NCI-H1092 (cell line): ENCODE data around the gene SCAF1.

Source experiments
- DNase-seq: peaks from one replicate; lab custom pipeline; 2025; lab: John Stamatoyannopoulos, UW

The SCAF1 gene

GRCh38 chr19:49646586-49646985, 4.6 kb downstream of the SCAF1 start:
- DNase-seq: no peak

- no peak for DNase-seq
These were observed 9.2 kb downstream of the SCAF1 start for GRCh38 chr19:49651029-49651819.

GRCh38 chr19:49651820-49652550, 10.0 kb downstream of the SCAF1 start:
- DNase-seq: no peak

DNA sequence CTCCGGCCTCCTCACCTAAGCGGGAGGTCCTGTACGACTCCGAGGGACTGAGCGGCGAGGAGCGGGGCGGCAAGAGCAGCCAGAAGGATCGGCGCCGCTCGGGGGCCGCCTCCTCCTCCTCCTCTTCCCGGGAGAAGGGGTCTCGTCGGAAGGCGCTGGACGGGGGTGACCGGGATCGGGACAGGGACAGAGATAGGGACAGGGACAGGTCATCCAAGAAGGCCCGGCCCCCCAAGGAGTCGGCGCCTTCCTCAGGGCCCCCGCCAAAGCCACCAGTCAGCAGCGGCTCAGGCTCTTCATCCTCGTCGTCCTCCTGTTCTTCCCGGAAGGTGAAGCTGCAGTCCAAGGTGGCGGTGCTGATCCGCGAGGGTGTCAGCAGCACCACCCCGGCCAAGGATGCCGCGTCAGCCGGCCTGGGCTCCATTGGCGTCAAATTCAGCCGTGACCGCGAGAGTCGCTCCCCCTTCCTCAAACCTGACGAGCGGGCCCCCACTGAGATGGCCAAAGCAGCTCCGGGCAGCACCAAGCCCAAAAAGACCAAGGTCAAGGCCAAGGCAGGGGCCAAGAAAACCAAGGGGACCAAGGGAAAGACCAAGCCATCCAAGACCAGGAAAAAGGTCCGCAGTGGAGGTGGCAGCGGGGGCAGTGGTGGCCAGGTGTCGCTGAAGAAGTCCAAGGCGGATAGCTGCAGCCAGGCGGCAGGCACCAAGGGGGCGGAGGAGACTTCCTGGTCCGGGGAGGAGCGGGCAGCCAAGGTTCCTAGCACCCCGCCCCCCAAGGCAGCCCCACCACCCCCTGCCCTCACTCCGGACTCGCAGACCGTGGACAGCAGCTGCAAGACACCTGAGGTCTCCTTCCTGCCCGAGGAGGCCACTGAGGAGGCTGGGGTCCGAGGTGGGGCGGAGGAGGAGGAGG, 10.8 kb downstream of the SCAF1 start:
- DNase-seq: no peak

GRCh38 chr19:49653466-49653806, 11.4 kb downstream of the SCAF1 start:
- DNase-seq: no peak

- DNase-seq: no peak
These were observed 12.6 kb downstream of the SCAF1 start for GRCh38 chr19:49654581-49654980.

DNA sequence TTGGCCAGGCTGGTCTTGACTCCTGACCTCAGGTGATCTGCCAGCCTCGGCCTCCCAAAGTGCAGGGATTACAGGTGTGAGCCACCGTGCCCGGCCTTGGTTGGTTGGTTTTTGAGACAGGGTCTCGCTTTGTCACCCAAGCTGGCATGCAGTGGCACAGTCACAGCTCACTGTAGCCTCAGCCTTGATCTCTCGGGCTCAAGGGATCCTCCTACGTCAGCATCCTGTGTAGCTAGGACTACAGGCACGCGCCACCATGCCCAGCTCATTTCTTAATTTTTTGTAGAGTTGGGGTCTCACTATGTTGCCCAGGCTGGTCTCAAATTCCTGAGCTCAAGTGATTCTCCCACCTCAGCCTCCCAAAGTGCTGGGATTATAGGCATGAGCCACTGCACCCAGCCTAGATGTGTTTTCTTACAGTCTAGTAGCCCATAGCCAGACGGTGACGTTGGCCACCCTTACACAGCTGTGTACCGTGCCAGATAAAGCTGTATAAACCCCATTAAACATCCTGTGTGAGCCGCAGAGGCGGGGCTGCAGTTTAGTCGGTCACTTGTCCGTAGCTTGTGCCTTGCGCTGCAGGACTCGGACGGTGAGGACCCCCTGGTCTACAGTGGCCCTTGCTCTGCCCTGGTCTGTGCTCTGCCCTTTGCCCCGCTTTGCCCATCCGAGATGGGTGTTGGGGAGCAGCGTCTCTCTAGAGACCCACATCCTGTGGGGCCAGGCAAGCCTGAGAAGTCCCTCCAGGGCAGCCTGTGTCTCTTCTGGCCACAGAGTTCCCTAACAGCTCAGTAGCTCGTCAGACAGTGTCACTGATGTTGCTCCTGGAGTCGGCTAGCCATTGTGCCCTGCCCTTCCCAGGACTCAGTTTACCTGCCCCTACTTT, 13.8 kb downstream of the SCAF1 start:
- DNase-seq: no peak

- DNase-seq: no peak
These were observed 14.6 kb downstream of the SCAF1 start for GRCh38 chr19:49656456-49657109.

DNA sequence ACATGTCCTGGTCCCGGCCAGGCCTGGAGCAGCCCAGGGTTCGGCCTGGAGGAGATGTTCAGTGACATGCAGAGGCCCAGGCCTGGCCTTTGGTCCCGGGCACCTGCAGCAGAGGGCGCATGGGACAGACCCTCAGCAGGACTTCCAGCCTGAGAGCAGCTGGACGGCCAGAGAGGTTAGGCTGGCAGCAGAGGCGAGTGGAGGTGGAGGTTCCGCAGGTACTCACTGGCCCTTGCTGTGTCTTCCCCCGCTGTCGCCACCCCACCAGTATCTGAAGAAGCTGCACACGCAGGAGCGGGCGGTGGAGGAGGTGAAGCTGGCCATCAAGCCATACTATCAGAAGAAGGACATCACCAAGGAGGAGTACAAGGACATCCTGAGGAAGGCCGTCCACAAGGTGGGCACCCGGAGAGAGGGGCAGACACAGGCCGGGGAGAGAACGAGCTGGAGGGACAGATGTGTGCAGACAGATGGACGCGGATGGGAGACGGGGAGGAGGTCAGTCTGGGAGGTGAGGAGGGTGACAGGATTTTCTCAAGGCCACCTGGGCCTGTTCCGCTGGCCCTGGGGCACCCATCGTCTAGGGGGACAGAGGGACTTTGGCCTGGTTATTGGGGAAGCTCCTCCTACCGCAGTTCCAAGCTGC, 15.6 kb downstream of the SCAF1 start:
- DNase-seq: no peak

GRCh38 chr19:49658139-49658517, 16.1 kb downstream of the SCAF1 start:
- no peak for DNase-seq

DNA sequence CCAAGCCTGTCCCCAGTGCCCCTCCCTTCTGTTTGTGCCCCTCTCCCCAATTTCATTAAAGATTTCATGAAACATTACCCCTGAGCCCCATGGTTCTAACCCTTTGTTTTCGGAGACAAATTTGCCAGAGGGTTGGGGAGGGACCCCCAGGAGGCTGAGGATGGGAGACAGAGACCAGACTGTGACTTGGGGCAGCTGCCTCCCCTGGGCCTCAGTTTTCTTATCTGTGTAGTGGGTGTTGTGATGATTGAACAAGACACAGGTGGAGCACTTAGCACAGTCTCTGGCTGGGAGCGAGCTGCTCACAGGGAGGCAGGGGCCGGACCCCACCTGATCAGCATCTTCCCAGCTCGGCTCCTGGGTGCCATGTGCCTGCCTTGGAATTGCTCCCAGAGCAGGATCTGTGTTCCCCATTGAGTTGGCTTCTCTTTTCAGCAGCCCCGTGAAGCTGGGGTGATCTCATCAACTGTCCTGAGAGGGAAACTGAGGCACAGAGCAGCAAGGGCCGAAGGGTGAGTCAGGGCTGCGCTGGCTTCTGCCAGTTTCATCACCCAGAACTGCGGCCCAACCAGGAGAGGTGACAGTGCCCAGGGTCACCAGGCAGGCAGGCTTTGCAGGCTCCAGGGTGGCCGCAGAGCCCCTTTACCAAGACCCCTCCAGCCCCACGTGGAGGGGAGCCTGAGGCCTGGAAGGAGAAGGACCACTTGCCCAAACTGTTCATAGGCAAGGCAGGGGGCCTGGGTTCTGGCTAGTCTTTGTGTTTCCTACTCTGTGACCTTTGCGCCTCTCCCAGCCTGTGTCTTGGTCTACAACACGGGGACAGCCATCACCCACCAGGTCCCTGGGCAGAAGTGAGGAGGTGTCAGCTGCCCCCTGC, 16.8 kb downstream of the SCAF1 start:
- no peak for DNase-seq

DNA sequence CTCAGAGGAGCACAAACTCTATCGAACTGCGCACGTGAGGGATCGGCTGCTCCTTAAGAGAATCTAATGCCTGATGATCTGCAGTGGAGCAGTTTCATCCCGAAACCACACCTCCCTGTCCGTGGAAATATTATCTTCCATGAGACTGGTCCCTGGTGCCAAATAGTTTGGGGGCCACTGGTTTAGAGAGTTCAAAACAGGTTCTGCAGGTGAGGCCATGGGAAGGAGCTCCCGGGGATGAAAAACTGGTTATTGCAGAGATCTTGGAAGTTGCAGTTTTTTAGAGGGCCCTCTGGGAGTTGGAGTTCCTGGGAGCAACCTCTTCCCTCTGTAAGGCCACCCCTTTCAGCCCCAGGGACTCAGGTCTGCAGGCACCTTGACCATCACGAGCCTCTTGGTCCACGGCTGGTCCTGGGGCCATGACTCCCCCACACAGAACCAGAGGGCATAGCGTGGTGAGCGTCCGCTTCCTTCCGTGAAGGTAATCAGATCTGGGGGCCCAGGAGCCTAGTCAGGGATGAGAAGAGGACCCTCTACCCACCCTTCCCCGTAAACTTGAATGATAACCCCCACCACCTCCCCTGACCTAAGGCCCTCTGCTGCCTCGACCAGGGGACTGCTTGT, 18.4 kb downstream of the SCAF1 start:
- DNase-seq: no peak

DNA sequence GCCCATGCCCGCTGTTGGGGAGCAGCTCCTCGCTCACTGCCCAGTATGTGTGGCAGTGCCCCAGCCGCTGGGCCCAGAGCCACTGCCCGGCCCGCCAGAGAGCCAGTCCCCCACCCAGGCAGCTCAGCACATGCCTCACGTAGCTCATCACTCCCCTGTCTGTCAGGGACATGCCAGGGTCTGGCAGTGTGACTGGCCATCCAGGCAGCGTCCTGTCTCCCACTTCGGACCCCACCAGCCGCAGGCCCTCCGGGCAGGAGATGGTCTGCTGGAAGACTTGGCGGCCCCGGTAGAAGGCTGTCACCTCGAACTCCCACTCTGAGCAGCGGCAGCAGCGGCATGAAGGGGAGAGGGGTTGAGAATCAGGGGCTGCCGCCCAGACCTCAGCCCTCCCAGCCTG, 20.0 kb downstream of the SCAF1 start:
- DNase-seq: no peak

DNA sequence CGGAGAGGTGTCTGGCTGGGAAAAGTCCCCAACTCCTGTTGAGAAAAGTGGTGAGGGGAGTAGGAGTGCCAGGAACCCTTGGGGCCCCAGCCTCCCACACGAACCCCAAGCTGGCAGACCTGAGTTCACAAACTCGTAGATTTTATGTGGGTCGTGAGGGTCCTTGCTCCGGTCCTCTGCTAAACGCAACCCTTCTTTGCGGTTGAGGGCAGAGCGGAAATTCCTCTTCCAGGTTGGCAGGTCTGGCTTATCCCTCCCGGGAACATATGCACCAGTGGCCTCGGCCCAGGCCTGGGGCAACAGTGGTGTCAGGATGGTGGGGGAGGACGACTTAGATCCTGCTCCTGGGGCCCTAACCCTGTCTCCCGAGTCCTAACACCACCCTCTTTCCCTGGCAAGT, 21.2 kb downstream of the SCAF1 start:
- no peak for DNase-seq

DNA sequence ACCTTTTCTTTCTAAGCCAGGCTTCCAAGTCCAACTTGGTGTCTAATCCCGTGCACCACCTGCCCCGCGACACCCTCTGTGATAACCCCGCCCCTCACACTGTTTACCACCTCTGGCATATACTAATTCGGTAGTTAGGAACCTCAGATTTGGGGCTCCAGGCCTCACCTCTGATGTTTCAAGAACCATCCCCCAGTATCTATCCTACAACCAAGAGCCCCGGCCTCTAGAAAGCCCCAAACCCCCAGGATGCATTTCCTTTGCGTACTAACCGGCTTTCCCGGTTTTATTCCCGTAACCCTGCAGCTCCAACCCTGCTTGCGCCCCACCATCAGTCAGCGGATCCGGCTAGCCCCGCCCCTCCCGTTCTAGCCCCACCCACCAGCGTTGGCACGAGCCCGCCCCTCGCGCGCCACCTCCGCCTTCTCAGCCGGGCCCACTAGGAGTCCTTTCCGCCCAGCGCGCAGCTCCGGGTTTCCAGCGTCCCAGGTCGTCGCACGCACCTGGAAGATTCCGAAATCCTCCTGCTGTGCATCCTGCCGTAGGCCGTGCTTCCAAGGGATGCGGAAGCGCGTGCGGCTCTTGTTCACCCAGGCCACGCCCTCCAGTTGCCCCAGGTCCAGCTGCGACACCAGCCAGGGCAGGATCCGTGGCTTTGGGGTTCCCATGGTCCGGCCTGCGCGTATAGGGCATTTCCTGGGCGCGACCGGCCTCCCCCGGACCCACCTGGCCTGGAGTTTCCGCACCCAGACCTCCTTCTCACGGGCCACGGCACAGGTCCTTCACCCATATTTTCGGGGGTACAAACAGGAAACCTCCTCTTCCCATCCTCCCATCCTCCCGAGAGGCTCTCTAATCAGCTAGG, 22.4 kb downstream of the SCAF1 start:
- DNase-seq: peak; percentile 34

DNA sequence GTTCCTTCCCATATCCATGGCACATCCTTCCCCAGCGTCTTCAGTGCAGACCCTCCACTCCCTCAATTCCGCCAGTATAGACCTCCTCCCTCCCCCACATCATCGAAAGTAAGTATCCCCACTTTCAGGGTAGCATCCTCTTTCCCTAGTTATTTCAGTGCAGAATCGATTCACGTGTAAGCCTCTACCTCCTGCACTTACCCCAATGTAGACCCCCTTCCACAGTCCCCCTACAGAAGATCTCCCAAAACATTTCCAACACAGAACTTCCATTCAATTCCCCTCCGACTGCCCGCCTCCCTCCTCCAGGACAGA, 23.0 kb downstream of the SCAF1 start:
- no peak for DNase-seq

DNA sequence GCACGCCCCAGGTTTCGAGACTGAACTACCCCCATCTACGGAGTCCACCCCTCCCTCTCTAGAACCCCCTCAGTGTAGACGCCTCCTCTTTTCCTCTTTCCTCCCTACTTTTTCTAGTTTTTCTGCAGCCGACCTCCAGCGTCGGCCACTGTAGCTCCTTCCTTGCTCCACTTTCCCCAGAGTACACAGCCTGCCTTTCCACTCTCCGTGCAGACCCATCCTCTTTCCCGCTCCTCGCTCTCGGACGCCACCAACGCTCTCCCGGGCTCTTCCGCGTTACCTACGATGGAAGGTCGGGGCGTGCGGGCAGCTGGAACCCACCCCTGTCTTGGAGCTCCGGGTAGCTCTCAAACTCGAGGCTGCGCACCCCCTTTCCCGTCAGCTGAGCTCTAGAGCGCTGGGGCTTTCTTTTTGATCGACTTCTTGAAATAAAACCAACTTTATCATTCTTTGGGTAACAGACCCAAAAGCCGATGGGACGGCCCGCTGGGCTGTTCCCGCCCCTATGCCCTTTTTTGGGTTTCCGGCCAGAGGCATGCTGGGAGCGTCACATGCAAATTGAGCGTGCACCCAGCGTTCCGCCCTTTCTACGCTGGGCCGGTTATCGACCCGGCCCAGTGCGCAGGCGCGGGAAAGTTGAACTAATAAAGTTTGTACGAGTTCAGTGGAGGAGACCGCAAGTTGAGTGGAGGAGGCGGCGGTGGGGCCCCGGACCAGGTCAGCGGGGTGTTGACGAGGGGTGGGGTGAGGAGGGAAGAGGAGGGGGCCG, 23.5 kb downstream of the SCAF1 start, which contains the start of the genes BCL2L12 and IRF3:
TSS of gene BCL2L12 (plus strand) at position 583 of the 769 bp plus-strand sequence. CDS start 760 bp downstream, outside the sequence.
TSS of gene IRF3 (minus strand) at position 507 of the 769 bp plus-strand sequence. CDS start 1,019 bp downstream, outside the sequence.
- DNase-seq: peak; percentile 61
